NCI-H2171 treated with DMSO at 0.1 percent for 48 hours (cell line): ENCODE data around the gene TRIM50.
"Not testable (repeated sequence)": the region's sequence is repeated elsewhere in the genome, so short reads cannot be mapped to it uniquely, and the experiment has no call there.

Source experiments
- DNase-seq: peaks from one replicate; lab custom pipeline; 2025; lab: John Stamatoyannopoulos, UW

Gene TRIM50

GRCh38 chr7:73313521-73313906 is 14.4 kb downstream of the TRIM50 start:
- no peak for DNase-seq

GRCh38 chr7:73312831-73313520 is 14.9 kb downstream of the TRIM50 start:
- DNase-seq, result no peak

- not testable (repeated sequence) for DNase-seq
Measured at GRCh38 chr7:73311421-73311820, 16.5 kb downstream of the TRIM50 start.

GRCh38 chr7:73308665-73309214 is 19.1 kb downstream of the TRIM50 start, which contains the start of gene NSUN5:
NSUN5 (minus strand) TSS chr7:73308826; CDS start chr7:73308790, 36 bp downstream.
- DNase-seq, result peak; percentile 85

GRCh38 chr7:73308074-73308664 is 19.7 kb downstream of the TRIM50 start:
- DNase-seq, result peak; percentile 25

GRCh38 chr7:73307436-73307835 is 20.4 kb downstream of the TRIM50 start:
- no peak for DNase-seq

GRCh38 chr7:73304612-73305387 is 23.1 kb downstream of the TRIM50 start:
- DNase-seq, result not testable (repeated sequence)

GRCh38 chr7:73304071-73304470 is 23.8 kb downstream of the TRIM50 start:
- no peak for DNase-seq

- no peak for DNase-seq
Measured at GRCh38 chr7:73303546-73303945, 24.3 kb downstream of the TRIM50 start.

- not testable (repeated sequence) for DNase-seq
Measured at GRCh38 chr7:73302846-73303245, 25.0 kb downstream of the TRIM50 start.

- DNase-seq, result not testable (repeated sequence)
Measured at GRCh38 chr7:73301108-73301507, 26.8 kb downstream of the TRIM50 start.

GRCh38 chr7:73299812-73300211 is 28.1 kb downstream of the TRIM50 start:
- DNase-seq, result not testable (repeated sequence)

- DNase-seq, result not testable (repeated sequence)
Measured at GRCh38 chr7:73297706-73298105, 30.2 kb downstream of the TRIM50 start.

GRCh38 chr7:73297235-73297634 is 30.6 kb downstream of the TRIM50 start:
- not testable (repeated sequence) for DNase-seq

GRCh38 chr7:73277210-73277609 is 50.7 kb downstream of the TRIM50 start:
- not testable (repeated sequence) for DNase-seq

- DNase-seq, result not testable (repeated sequence)
Measured at GRCh38 chr7:73267813-73268212, 60.1 kb downstream of the TRIM50 start.

GRCh38 chr7:73266719-73267368 is 61.0 kb downstream of the TRIM50 start:
- not testable (repeated sequence) for DNase-seq
